Measurements from ENCODE around the gene FRAT1. TPM values are rescaled to one million over a fixed set of nuclear protein-coding genes. Genes with fewer than 3 reads are reported as not detected.

FRAT1 gene
- total and polyA plus RNA-seq, 10 donors = 6.0 to 27.2 (median 15.0) TPM

- 80 to 89% (median 87%) methylated on average over 9 to 11 of the region's 11 CpGs for WGBS, 5 donors
- intact Hi-C loops (cut with DNase I; ENCODE audit: low total_unique reads) = no loop called here
- H3K4me3 ChIP-seq = no peak overlapping the region
- TF ChIP-seq POLR2A (IDR thresholded peaks at IDR 0.05) (no peak), POLR2AphosphoS5 (IDR thresholded peaks at IDR 0.05) (no peak)
- TF ChIP-seq, protein P1, sequence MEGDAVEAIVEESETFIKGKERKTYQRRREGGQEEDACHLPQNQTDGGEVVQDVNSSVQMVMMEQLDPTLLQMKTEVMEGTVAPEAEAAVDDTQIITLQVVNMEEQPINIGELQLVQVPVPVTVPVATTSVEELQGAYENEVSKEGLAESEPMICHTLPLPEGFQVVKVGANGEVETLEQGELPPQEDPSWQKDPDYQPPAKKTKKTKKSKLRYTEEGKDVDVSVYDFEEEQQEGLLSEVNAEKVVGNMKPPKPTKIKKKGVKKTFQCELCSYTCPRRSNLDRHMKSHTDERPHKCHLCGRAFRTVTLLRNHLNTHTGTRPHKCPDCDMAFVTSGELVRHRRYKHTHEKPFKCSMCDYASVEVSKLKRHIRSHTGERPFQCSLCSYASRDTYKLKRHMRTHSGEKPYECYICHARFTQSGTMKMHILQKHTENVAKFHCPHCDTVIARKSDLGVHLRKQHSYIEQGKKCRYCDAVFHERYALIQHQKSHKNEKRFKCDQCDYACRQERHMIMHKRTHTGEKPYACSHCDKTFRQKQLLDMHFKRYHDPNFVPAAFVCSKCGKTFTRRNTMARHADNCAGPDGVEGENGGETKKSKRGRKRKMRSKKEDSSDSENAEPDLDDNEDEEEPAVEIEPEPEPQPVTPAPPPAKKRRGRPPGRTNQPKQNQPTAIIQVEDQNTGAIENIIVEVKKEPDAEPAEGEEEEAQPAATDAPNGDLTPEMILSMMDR (IDR thresholded peaks at IDR 0.05 in 8 of 11, conservative IDR thresholded peaks at IDR 0.05 in 3 of 11) = no peak
- no peaks in the 10 kb centered on the region for H3K27me3 ChIP-seq (replicated peaks in 1 of 7)
- peaks cover 0 to 100% (median 40%) of the 10 kb centered on the region in 6 donors for H3K36me3 ChIP-seq
- peak overlapping the region in 3 of 8 donors; percentile 16 to 96 (median 23) for H3K27ac ChIP-seq
- H3K9me3 ChIP-seq = no peaks in the 10 kb centered on the region
- H3K4me1 ChIP-seq = peaks cover 3 to 62% (median 23%) of the 10 kb centered on the region in 6 donors
- DNase-seq = peak; percentile 54
These were observed 43.4 kb downstream of the FRAT1 start for GRCh38 chr10:97362310-97363033.

GRCh38 chr10:97363071-97363470 lies 44.0 kb downstream of the FRAT1 start:
- peak; percentile 49 for DNase-seq
- Histone ChIP-seq H3K27me3 (replicated peaks in 1 of 7) (no peaks in the 10 kb centered on the region), H3K4me3 (no peak overlapping the region), H3K4me1 (peaks cover 3 to 65% (median 24%) of the 10 kb centered on the region in 6 donors), H3K36me3 (peaks cover 0 to 100% (median 37%) of the 10 kb centered on the region in 6 donors), H3K27ac (peak overlapping the region in 2 of 8 donors; percentile 23 to 96), H3K9me3 (no peaks in the 10 kb centered on the region)
- TF ChIP-seq POLR2AphosphoS5 (IDR thresholded peaks at IDR 0.05) (no peak), POLR2A (IDR thresholded peaks at IDR 0.05) (no peak)
- TF ChIP-seq, protein P1 (IDR thresholded peaks at IDR 0.05 in 8 of 11, conservative IDR thresholded peaks at IDR 0.05 in 3 of 11) = no peak
- intact Hi-C loops (cut with DNase I; ENCODE audit: low total_unique reads) = no loop called here
- WGBS, 5 donors = 89 to 100% (median 98%) methylated on average over 3 to 4 of the region's 4 CpGs

DNA sequence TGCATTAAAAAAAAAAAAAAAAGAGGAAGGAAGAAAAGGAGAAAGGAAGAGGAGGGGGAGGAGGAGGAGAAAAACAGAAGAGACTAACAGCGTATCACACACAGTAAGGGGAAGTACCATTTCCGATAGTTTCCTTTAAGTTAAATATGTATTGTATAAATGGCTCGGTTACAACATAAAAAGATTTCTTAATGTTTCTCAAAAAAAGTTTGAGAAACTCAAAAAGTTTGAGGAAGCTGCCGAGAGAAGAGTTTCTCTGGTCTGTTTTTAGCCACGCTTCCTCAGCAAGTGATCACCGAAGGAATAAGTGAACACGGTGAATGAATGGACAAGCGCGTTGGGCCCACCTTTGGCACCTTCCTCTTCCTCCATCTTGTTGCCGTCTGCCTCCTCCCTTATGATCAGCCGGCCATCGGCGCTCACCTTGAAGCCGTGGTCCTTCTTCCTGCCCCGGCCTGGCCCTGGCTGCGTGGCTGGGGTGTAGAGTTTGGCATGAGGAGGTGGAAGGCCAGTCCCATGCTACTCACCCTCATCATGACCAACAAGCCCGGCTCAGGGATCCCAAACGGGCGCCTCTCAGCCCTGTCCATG lies 46.8 kb downstream of the FRAT1 start:
- peak; percentile 87 for DNase-seq
- H3K4me1 ChIP-seq = peaks cover 3 to 74% (median 24%) of the 10 kb centered on the region in 6 donors
- H3K27me3 ChIP-seq (replicated peaks in 1 of 7) = no peaks in the 10 kb centered on the region
- TF ChIP-seq POLR2AphosphoS5 (IDR thresholded peaks at IDR 0.05) (peak in 2 of 3 donors; percentile 29 to 36), POLR2A (IDR thresholded peaks at IDR 0.05) (no peak)
- TF ChIP-seq, protein P1 (IDR thresholded peaks at IDR 0.05 in 8 of 11, conservative IDR thresholded peaks at IDR 0.05 in 3 of 11) = no peak
- peak overlapping the region; percentile 57 to 97 (median 94) for H3K27ac ChIP-seq
- H3K36me3 ChIP-seq = peaks cover 0 to 100% (median 46%) of the 10 kb centered on the region in 6 donors
- H3K9me3 ChIP-seq = no peaks in the 10 kb centered on the region
- intact Hi-C loops (cut with DNase I; ENCODE audit: low total_unique reads) = no loop called here
- 32 to 52% (median 44%) methylated on average over 19 of the region's 19 CpGs for WGBS, 5 donors
- H3K4me3 ChIP-seq = peak overlapping the region in 1 of 8 donors; percentile 54

DNA sequence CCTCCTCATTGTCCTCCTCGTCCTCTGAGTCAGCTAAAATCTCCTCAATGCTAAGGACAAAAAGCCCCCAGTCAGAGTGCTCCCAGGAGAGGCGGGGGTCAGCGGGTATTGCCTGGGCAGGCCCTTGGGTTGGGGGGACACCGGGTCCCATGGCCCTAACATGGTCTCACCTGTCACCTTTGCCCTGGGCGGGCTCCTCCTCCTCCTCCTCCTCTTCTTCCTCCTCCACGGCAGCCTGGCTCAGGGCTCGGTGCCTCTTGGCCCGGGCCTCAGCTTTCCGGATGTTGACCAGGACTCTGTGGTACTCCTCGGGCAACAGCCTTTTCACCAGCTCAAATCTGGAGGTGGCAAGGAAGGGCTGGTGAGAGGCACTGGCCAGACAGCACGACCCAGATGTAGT lies 47.5 kb downstream of the FRAT1 start:
- 77 to 91% (median 84%) methylated on average over 11 of the region's 11 CpGs for WGBS, 5 donors
- Histone ChIP-seq H3K36me3 (peaks cover 0 to 100% (median 53%) of the 10 kb centered on the region in 6 donors), H3K4me1 (peaks cover 3 to 75% (median 24%) of the 10 kb centered on the region in 6 donors), H3K4me3 (peak overlapping the region in 1 of 8 donors; percentile 54), H3K27ac (peak overlapping the region; percentile 57 to 97 (median 94)), H3K9me3 (no peaks in the 10 kb centered on the region), H3K27me3 (replicated peaks in 1 of 7) (no peaks in the 10 kb centered on the region)
- TF ChIP-seq POLR2AphosphoS5 (IDR thresholded peaks at IDR 0.05) (no peak), POLR2A (IDR thresholded peaks at IDR 0.05) (no peak)
- TF ChIP-seq, protein P1 (IDR thresholded peaks at IDR 0.05 in 8 of 11, conservative IDR thresholded peaks at IDR 0.05 in 3 of 11) = no peak
- peak; percentile 80 for DNase-seq
- intact Hi-C loops (cut with DNase I; ENCODE audit: low total_unique reads) = no loop called here

Data from spleen (tissue), 11 donors.